HG02938 (cell line): ENCODE results near the gene ACTG2.
"Not testable (repeated sequence)": the region's sequence is repeated elsewhere in the genome, so short reads cannot be mapped to it uniquely, and the experiment has no call there.

Experiments
- ATAC-seq: cut with Tn5 transposase; IDR thresholded peaks from one replicate; pipeline ENCODE4 v1.9.1; 2021; ENCODE audit warnings: mild to moderate bottlenecking, moderate library complexity; ENCODE audit not compliant: unreplicated experiment

The ACTG2 gene

GRCh38 chr2:73892631-73893329 is at the start of gene ACTG2:
Gene ACTG2 (plus strand): TSS chr2:73893008. CDS start chr2:73901312, 8,304 bp downstream.
- ATAC-seq: no peak

DNA sequence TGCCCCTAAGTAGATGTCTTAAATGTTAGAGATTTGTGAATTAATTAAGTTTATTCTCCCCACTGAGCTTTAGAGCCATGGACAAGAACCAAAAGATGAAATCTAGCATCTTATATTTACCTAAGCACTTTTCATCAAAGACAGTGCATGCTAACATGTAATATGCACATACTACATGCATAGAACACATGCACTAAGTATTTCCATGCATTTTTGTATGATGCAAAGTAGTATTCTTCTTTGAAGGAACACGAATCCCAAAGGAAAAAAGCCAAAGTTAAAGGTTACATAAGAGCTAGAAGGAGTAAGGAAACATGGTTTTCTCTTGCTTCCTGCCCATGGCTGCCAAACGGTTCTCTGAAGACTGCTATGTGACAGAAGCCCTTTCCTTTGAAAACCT is 48.7 kb upstream of the ACTG2 start:
- ATAC-seq: no peak

- ATAC-seq: no peak
Observed at GRCh38 chr2:73850009-73850408, 42.8 kb upstream of the ACTG2 start.

DNA sequence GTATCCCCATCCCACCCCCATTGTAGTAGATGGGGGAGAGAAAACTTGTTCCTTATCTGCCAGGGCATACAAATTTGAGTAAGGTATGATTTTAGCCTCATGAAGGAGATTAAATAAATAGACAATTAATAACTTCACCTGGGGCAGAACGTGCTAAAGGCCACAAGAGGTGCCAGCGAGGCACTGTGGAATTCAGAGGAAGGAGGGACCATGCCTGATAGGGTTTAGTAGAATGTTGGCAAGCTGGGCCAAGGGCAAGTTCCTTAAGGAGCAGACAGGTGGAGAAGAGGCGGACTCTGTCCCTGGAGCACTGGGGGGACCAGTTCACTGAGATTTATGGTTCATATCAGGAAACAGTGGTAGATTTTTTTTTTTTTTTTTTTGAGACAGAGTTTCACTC is 41.5 kb upstream of the ACTG2 start:
- no peak for ATAC-seq

- ATAC-seq: no peak
Observed at GRCh38 chr2:73852020-73852419, 40.8 kb upstream of the ACTG2 start.

DNA sequence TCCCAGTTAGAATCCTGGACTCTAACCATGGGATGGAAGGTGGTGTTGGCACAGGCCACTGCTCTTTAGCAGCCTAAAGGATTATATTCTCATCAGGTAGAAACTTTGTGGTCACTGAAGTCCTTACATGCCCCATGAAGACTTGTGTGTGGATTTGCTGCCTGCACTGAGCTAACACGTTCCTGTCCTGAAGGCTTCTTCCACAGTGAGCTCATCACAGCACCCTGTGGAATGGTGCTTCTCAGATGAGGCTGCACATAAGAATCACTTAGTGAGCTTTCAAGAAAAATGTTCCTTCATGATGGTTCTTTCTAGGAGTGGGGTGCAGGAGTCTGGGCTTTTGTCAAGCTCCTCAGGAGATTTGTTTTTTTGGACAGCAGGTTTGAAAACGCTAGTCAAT is 37.3 kb upstream of the ACTG2 start:
- ATAC-seq: no peak

GRCh38 chr2:73856214-73856613 is 36.6 kb upstream of the ACTG2 start:
- no peak for ATAC-seq

GRCh38 chr2:73859721-73860586 is 32.9 kb upstream of the ACTG2 start:
- no peak for ATAC-seq

DNA sequence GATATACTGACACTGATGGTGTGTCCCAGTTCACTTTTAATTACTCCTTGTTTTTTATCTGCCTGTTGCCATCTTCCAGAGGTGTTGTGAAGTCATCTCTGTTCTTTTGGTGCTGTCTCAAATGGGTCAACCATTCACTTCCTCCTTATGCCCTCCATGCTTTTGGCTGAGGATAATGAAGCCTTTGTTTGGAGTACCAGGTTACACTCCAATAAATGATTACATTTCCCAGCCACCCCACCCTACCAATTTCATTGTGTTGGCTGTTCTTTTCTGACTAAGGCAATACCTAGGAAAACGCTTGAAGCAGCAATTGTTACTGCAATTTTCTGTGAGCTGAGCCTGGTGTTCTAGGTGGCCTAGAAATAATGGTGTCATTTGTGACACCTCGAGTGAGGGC is 29.8 kb upstream of the ACTG2 start:
- ATAC-seq: no peak

- no peak for ATAC-seq
Observed at GRCh38 chr2:73868204-73868978, 24.4 kb upstream of the ACTG2 start.

DNA sequence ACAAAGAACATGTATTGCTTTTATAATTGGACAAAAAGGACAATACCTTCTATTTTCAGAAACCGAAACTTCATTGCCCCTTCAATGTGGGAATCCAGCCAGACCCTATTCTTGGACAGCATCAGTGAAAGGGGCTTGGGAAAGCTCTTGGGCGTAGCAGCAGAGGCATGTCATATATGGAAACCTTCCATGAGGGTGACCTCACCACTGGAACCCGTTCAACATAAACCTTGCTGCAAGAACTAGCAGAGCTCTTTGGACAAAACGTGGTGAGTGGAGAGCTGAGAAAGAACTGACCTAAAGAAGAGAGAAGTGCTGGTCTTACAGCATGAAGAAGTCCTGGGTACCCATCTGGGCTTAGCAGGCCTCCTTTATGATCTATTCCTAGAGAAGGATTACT is 22.7 kb upstream of the ACTG2 start:
- no peak for ATAC-seq

DNA sequence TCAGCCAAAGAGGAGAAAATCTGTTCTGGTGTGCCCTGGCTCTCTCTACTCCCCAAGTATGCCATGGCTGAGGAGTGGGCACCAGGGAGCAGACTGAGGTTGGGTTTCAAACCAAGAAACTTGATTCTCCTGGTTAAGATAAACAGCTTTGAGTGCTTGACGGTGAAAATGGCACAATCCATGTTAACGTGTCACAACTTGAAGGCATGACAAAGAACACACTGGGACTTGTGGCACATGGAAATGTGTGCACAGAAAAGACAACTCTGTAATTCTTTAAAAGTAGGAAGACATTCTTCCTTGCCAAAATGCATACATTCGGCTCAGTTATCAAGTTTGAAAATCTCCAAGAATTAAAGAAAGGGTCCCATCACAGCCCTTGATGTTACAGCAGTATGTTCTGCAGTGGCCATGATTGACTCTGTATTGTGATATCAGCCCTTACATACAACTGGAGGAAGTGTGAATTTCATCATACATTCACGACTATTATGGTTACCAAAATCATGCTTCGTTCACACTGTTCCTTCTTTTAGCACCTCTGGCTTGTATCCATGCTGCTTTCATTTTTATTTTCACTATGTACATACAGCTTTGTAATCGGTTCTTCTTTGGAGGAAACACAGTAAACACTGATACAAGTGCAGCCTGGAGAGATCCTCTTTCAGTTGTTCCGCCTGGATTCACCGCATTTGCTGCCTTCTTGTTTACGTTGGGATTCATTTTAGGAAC is 15.6 kb upstream of the ACTG2 start:
- ATAC-seq: no peak

GRCh38 chr2:73877984-73878383 is 14.8 kb upstream of the ACTG2 start:
- not testable (repeated sequence) for ATAC-seq

GRCh38 chr2:73885406-73885805 is 7.4 kb upstream of the ACTG2 start:
- no peak for ATAC-seq

GRCh38 chr2:73886357-73886756 is 6.5 kb upstream of the ACTG2 start:
- no peak for ATAC-seq

DNA sequence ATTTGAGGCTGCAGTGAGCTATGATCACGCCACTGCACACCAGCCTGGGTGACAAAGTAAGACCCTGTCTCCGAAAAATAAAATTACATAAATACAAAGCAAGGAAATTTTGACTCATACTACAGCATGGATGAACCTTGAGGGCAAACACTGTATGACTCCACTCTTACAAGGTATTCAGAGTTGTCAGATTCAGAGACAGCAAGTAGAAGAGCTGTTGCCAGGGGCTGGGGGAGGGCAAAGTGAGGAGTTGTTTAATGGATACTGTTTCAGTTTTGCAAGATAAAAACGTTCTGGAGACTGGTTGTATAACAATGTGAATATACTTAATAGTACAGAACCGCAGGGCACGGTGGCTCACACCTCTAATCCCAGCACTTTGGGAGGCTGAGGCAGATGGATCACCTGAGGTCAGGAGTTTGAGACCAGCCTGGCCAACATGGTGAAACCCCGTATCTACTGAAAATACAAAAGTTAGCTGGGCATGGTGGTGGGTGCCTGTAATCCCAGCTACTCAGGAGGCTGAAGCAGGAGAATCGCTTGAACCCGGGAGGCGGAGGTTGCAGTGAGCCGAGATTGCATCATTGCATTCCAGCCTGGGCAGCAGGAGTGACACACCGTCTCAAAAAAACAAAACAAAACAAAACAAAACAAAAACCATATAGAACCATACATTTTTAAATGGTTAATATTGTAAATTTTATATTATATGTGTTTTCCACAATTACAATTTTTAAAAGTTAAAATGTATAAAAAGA is 5.0 kb upstream of the ACTG2 start:
- not testable (repeated sequence) for ATAC-seq

GRCh38 chr2:73888388-73888787 is 4.4 kb upstream of the ACTG2 start:
- no peak for ATAC-seq

DNA sequence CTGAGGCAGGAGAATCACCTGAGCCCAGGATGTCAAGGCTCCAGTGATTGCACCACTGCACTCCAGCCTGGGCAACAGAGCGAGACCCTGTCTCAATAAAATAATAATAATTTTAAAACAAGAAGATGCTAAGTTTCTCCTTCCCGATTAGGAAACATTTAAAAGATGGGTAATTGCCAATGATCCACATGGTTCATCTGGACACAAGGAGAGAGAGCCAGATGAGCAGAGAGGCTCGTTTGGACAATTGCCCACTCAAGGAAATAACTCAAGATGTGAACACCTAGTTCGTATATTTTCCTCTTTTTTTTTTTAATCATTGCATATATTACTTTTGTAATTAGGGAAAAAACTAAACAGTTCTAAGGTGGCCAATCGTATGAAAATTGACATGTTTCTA is 3.6 kb upstream of the ACTG2 start:
- no peak for ATAC-seq

GRCh38 chr2:73890301-73891092 is 2.3 kb upstream of the ACTG2 start:
- ATAC-seq: no peak
